Measurements from ENCODE around the gene MALSU1.

The MALSU1 gene

GRCh38 chr7:23298885-23299769, at the start of gene MALSU1:
TSS of gene MALSU1 (plus strand) at chr7:23299339. CDS start at chr7:23299353, 14 bp downstream.
- H3K9me3 ChIP-seq, result no peaks in the 10 kb centered on the region
- peaks cover 39 to 40% of the 10 kb centered on the region in 2 experiments for H3K4me1 ChIP-seq (ENCODE audit: control insufficient read depth in 1 of 2, insufficient read depth in 1 of 2, low read depth in 1 of 2, low read length in 1 of 2)
- peak within 1 kb of the TSS; percentile 82 for H3K27ac ChIP-seq
- peak within 1 kb of the TSS; percentile 72 to 95 for H3K4me3 ChIP-seq (ENCODE audit: low read depth in 1 of 2, low read length in 1 of 2)
- H3K36me3 ChIP-seq, result peaks cover 18% of the 10 kb centered on the region
- TF ChIP-seq, protein P1, sequence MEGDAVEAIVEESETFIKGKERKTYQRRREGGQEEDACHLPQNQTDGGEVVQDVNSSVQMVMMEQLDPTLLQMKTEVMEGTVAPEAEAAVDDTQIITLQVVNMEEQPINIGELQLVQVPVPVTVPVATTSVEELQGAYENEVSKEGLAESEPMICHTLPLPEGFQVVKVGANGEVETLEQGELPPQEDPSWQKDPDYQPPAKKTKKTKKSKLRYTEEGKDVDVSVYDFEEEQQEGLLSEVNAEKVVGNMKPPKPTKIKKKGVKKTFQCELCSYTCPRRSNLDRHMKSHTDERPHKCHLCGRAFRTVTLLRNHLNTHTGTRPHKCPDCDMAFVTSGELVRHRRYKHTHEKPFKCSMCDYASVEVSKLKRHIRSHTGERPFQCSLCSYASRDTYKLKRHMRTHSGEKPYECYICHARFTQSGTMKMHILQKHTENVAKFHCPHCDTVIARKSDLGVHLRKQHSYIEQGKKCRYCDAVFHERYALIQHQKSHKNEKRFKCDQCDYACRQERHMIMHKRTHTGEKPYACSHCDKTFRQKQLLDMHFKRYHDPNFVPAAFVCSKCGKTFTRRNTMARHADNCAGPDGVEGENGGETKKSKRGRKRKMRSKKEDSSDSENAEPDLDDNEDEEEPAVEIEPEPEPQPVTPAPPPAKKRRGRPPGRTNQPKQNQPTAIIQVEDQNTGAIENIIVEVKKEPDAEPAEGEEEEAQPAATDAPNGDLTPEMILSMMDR (IDR thresholded peaks at IDR 0.05), result peak; percentile 43
- no peaks in the 10 kb centered on the region for H3K27me3 ChIP-seq

- peaks cover 38% of the 10 kb centered on the region for H3K27me3 ChIP-seq
- no peaks in the 10 kb centered on the region for H3K36me3 ChIP-seq
- no peaks in the 10 kb centered on the region for H3K9me3 ChIP-seq
- TF ChIP-seq, protein P1 (IDR thresholded peaks at IDR 0.05), result no peak
- H3K4me1 ChIP-seq (ENCODE audit: control insufficient read depth in 1 of 2, insufficient read depth in 1 of 2, low read depth in 1 of 2, low read length in 1 of 2), result peaks cover 14 to 16% of the 10 kb centered on the region in 2 experiments
- H3K4me3 ChIP-seq (ENCODE audit: low read depth in 1 of 2, low read length in 1 of 2), result no peak overlapping the region
- H3K27ac ChIP-seq, result no peak overlapping the region
These were observed 49.7 kb upstream of the MALSU1 start for GRCh38 chr7:23249486-23249885.

GRCh38 chr7:23254051-23254681, 45.0 kb upstream of the MALSU1 start:
- Histone ChIP-seq H3K27ac (no peak overlapping the region), H3K27me3 (peaks cover 62% of the 10 kb centered on the region), H3K36me3 (no peaks in the 10 kb centered on the region), H3K4me3 (ENCODE audit: low read depth in 1 of 2, low read length in 1 of 2) (no peak overlapping the region), H3K9me3 (no peaks in the 10 kb centered on the region), H3K4me1 (ENCODE audit: control insufficient read depth in 1 of 2, insufficient read depth in 1 of 2, low read depth in 1 of 2, low read length in 1 of 2) (no peaks in the 10 kb centered on the region)
- TF ChIP-seq, protein P1 (IDR thresholded peaks at IDR 0.05), result no peak

DNA sequence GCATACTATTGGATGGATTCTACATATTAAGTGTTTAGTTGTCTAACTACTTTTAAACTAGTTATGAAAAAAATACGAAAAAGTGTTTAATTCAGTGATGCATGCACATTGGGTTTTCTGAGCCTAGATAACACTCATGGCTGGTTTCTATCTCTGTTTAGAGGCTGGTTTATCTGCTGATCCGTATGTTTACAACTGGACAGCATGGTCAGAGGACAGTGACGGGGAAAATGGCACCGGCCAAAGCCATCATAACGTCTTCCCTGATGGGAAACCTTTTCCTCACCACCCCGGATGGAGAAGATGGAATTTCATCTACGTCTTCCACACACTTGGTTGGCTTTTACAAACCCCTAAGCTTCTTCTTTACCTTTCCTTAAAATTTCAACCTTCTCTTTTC, 42.4 kb upstream of the MALSU1 start:
- Histone ChIP-seq H3K27ac (no peak overlapping the region), H3K4me3 (ENCODE audit: low read depth in 1 of 2, low read length in 1 of 2) (no peak overlapping the region), H3K27me3 (peaks cover 60% of the 10 kb centered on the region), H3K36me3 (no peaks in the 10 kb centered on the region), H3K4me1 (ENCODE audit: control insufficient read depth in 1 of 2, insufficient read depth in 1 of 2, low read depth in 1 of 2, low read length in 1 of 2) (no peaks in the 10 kb centered on the region), H3K9me3 (no peaks in the 10 kb centered on the region)
- TF ChIP-seq, protein P1 (IDR thresholded peaks at IDR 0.05), result no peak

- H3K4me3 ChIP-seq (ENCODE audit: low read depth in 1 of 2, low read length in 1 of 2), result no peak overlapping the region
- no peaks in the 10 kb centered on the region for H3K9me3 ChIP-seq
- no peaks in the 10 kb centered on the region for H3K36me3 ChIP-seq
- TF ChIP-seq, protein P1 (IDR thresholded peaks at IDR 0.05), result no peak
- H3K27me3 ChIP-seq, result peaks cover 33% of the 10 kb centered on the region
- H3K4me1 ChIP-seq (ENCODE audit: control insufficient read depth in 1 of 2, insufficient read depth in 1 of 2, low read depth in 1 of 2, low read length in 1 of 2), result no peaks in the 10 kb centered on the region
- no peak overlapping the region for H3K27ac ChIP-seq
These were observed 38.8 kb upstream of the MALSU1 start for GRCh38 chr7:23260371-23260770.
